HepG2 (cell line): ENCODE measurements around the gene RHEBL1. TPM values are rescaled to one million over a fixed set of nuclear protein-coding genes. Genes with fewer than 3 reads are reported as not detected.

Experiments
- AHR ChIP-seq: IDR thresholded peaks from 2 replicates; pipeline ENCODE4 v1.6.1; 2018; ENCODE audit warnings: missing genetic modification reagents, missing compliant biosample characterization
- FOXM1 ChIP-seq: sonication (generic); formaldehyde crosslinking; IDR thresholded peaks from 2 replicates; pipeline ENCODE4 v1.5.0; 2020; ENCODE audit warnings: missing genetic modification reagents
- HMG20B ChIP-seq: conservative IDR thresholded peaks from 2 replicates; pipeline ENCODE4 v1.6.1; 2016; ENCODE audit warnings: missing genetic modification reagents, missing compliant biosample characterization
- PAXIP1 ChIP-seq: sonication (generic); formaldehyde crosslinking; conservative IDR thresholded peaks from 2 replicates; pipeline ENCODE4 v1.4.0; 2020; ENCODE audit warnings: mild to moderate bottlenecking, missing genetic modification reagents, moderate library complexity
- SATB2 ChIP-seq: sonication (generic); formaldehyde crosslinking; IDR thresholded peaks from 2 replicates; pipeline ENCODE4 v1.5.0; 2020; ENCODE audit warnings: missing genetic modification reagents
- ZBTB34 ChIP-seq: sonication (generic); formaldehyde crosslinking; IDR thresholded peaks from 2 replicates; pipeline ENCODE4 v1.8.0; 2022; ENCODE audit warnings: mild to moderate bottlenecking, missing genetic modification reagents
- ZBTB46 ChIP-seq: sonication (generic); formaldehyde crosslinking; IDR thresholded peaks from 2 replicates; pipeline ENCODE4 v1.4.0; 2020; ENCODE audit warnings: mild to moderate bottlenecking, missing genetic modification reagents, borderline replicate concordance
- ZNF510 ChIP-seq: sonication (generic); formaldehyde crosslinking; IDR thresholded peaks from 2 replicates; pipeline ENCODE4 v1.4.0; 2020; ENCODE audit warnings: low read depth, mild to moderate bottlenecking, missing genetic modification reagents
- ZNF513 ChIP-seq: sonication (generic); formaldehyde crosslinking; conservative IDR thresholded peaks from 2 replicates; pipeline ENCODE4 v1.5.0; 2020; ENCODE audit warnings: missing genetic modification reagents
- ZNF619 ChIP-seq: sonication (generic); formaldehyde crosslinking; IDR thresholded peaks from 2 replicates; pipeline ENCODE4 v1.4.0; 2020; ENCODE audit warnings: mild to moderate bottlenecking, missing genetic modification reagents
- polyA plus RNA-seq, 8 experiments: library from polyadenylated mRNA; depleted of rRNA in 3 of 8; stranded (reverse) in 7 of 8; unstranded in 1 of 8; fragments of >200 nt; fragmentation: Illumina TruSeq in 4 of 8; extraction: Trizol in 4 of 8; gene quantifications; 2 replicates each; pipeline versions ENCODE4 v1.2.1 to v1.2.3, GENCODE V29; 2011 to 2016; ENCODE audit warnings: low read depth in 4 of 8, missing spikeins in 1 of 8, mixed read lengths in 1 of 8; ENCODE audit not compliant: insufficient read depth in 1 of 8
- total RNA-seq, 5 experiments: library from RNA; depleted of rRNA; stranded (reverse); fragments of >200 nt; fragmentation: Illumina TruSeq; extraction: Trizol; gene quantifications; 2 replicates each; pipeline ENCODE4 v1.2.3, GENCODE V29; 2016; ENCODE audit warnings: low read depth in 1 of 5

Gene RHEBL1
- total and polyA plus RNA-seq, 2 of the 13 experiments (the other 11 are each of a cell fraction or from before 2014, with no cell fraction given) = 1.4 to 2.5 TPM

DNA sequence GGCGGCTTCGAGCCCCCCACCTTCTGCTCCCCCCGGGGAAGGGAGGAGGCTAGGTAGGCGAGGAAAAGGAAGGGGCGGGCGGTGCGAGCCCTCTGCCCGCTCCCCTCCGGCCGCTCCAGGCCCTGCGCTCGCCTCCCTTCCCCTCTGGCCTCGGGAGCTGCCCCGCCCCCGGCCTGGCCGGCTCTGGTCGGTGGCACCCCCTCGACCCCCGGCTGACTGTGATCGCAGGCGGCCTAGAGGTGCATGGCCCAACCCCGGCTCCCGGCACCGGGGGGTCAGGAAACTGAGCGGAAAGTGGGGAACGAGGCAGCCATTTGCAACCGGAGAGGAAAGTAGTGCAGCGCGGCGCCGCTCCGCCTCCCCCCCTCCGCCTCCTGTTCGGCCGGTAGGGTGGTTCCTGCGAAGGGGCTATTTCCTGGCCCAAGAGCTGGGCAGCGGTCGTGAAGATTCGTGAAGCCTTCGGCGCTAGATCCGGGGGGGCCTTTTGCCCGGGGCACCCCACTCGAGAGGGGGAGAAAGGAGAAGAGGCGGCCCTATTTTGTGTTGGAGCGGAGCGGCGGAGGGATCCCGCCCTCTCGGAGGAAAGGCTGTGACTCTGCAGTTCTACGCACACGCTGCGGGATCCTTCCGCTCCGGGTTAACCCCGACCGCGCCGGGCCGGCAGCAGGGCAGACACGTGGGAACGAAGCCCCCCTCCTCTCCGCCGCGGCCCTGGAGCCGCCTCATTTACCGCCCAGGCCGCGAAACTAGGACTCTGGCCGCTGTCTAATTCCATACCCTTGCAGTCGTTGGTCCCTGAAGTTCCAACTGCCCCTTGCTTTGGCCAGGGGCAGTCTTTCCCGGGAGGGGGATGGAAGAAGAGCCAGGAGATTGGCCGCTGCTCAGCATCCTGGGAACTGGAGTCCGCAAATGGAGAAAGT lies 9.3 kb downstream of the RHEBL1 start, which contains the start of gene KMT2D (continued):
- no peak; the same call in 1 of the 2 replicates for TF ChIP-seq ZNF510 (CRISPR knock-in tag)
- TF ChIP-seq ZNF513 (CRISPR knock-in tag) = no peak
- TF ChIP-seq SATB2 (CRISPR knock-in tag) = no peak; the same call in 1 of the 2 replicates
- TF ChIP-seq HMG20B (CRISPR knock-in tag) = peak; percentile 58; the same call in 1 of the 2 replicates
- TF ChIP-seq PAXIP1 = peak; percentile 57
- 0 out of 2 replicates have a peak, but pooled peaks have one; percentile 47 for TF ChIP-seq ZBTB46 (CRISPR knock-in tag)
- TF ChIP-seq FOXM1 (CRISPR knock-in tag) = no peak
- no peak for TF ChIP-seq AHR
- 0 out of 2 replicates have a peak, but pooled peaks have one; percentile 39 for TF ChIP-seq ZBTB34 (CRISPR knock-in tag)
- no peak for TF ChIP-seq ZNF619 (CRISPR knock-in tag)
